Immature natural killer cell (primary cell): ENCODE results near the gene MADCAM1. TPM values are rescaled to one million over a fixed set of nuclear protein-coding genes. Genes with fewer than 3 reads are reported as not detected.
A peak's percentile ranks its signal among the peaks of the same experiment; 100 is the strongest.
"Not testable (repeated sequence)": the region's sequence is repeated elsewhere in the genome, so short reads cannot be mapped to it uniquely, and the experiment has no call there.

Experiments
- DNase-seq, 3 donors: peaks; one replicate each; pipeline ENCODE4 v3.0.0; 2022; ENCODE audit warnings: mixed read lengths in 1 of 3
- H3K27ac Mint-ChIP-seq, 6 donors: one replicate each; pipeline ENCODE4 v1.8.0; 2020; ENCODE audit warnings: mixed read lengths in 6 of 6, mild to moderate bottlenecking in 5 of 6, inconsistent platforms in 4 of 6, moderate library complexity in 3 of 6
- H3K27me3 Mint-ChIP-seq, 3 donors: one replicate each; pipeline ENCODE4 v1.8.0; 2020 to 2021; ENCODE audit warnings: low read depth in 3 of 3, mild to moderate bottlenecking in 3 of 3, mixed read lengths in 3 of 3, moderate library complexity in 3 of 3, inconsistent platforms in 1 of 3
- H3K36me3 Mint-ChIP-seq, 3 donors: one replicate each; pipeline ENCODE4 v1.8.0; 2020; ENCODE audit warnings: mixed read lengths in 3 of 3, inconsistent platforms in 2 of 3, mild to moderate bottlenecking in 2 of 3
- H3K4me1 Mint-ChIP-seq, 2 donors: one replicate each; pipeline ENCODE4 v1.8.0; 2020; ENCODE audit warnings: inconsistent platforms in 2 of 2, mild to moderate bottlenecking in 2 of 2, mixed read lengths in 2 of 2, moderate library complexity in 1 of 2
- H3K4me3 Mint-ChIP-seq, 5 donors: one replicate each; pipeline ENCODE4 v1.8.0; 2020; ENCODE audit warnings: mild to moderate bottlenecking in 5 of 5, mixed read lengths in 5 of 5, inconsistent platforms in 3 of 5, moderate library complexity in 3 of 5
- H3K9me3 Mint-ChIP-seq, 6 donors: one replicate each; pipeline ENCODE4 v1.8.0; 2020; ENCODE audit warnings: mild to moderate bottlenecking in 6 of 6, mixed read lengths in 6 of 6, inconsistent platforms in 4 of 6, moderate library complexity in 3 of 6
- polyA plus RNA-seq, 3 donors: library from polyadenylated mRNA; unstranded; fragments of 300-500 nt; fragmentation: Illumina TruSeq; gene quantifications; one replicate each; pipeline ENCODE4 v1.2.3, GENCODE V29; 2021

Gene MADCAM1
- polyA plus RNA-seq: under 1 TPM in 1 of 3 donors, not detected in 2; 0.30 TPM

DNA sequence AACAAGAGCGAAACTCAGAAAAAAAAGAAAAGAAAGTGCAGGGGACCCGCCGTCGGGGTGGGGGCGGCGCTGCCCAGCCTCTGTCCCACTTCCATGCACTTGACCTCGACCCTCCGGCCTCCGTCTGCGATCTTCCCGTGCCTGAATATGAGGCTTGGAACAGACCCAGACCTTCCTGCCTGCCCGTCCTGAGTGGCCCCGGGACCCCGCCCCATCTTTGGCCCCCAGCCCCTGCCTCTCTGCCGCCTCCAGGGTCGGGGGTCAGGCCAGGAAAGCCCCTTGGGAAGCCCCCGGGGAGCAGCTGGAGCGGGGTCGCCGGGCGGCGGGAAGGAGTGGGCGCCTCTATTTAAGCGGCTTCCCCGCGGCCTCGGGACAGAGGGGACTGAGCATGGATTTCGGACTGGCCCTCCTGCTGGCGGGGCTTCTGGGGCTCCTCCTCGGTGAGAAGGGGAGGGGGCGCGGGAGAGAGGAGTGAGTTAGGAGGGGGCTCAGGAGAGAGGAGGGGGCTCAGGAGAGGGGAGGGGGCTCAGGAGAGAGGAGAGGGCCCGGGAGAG is at the start of gene MADCAM1:
TSS of gene MADCAM1 (plus strand) at position 375 of the 554 bp plus-strand sequence. CDS start at position 389, 14 bp downstream.
- Mint-ChIP-seq H3K9me3 (peaks cover 0 to 5% (median 0%) of the 10 kb centered on the region in 6 donors), H3K36me3 (peaks cover 0 to 3% (median 0%) of the 10 kb centered on the region in 3 donors), H3K4me1 (peaks cover 0 to 8% of the 10 kb centered on the region in 2 donors), H3K27ac (peak within 1 kb of the TSS in 1 of 6 donors; percentile 67), H3K4me3 (no peak within 1 kb of the TSS), H3K27me3 (peaks cover 3 to 18% (median 12%) of the 10 kb centered on the region in 3 donors)
- DNase-seq: no peak

GRCh38 chr19:447064-447426 is 49.2 kb upstream of the MADCAM1 start:
- Mint-ChIP-seq H3K4me3 (no peak overlapping the region), H3K36me3 (no peaks in the 10 kb centered on the region), H3K27me3 (no peaks in the 10 kb centered on the region), H3K4me1 (no peaks in the 10 kb centered on the region), H3K9me3 (no peaks in the 10 kb centered on the region), H3K27ac (no peak overlapping the region)
- no peak for DNase-seq

- DNase-seq: no peak
- H3K27me3 Mint-ChIP-seq: no peaks in the 10 kb centered on the region
- H3K4me1 Mint-ChIP-seq: no peaks in the 10 kb centered on the region
- no peaks in the 10 kb centered on the region for H3K36me3 Mint-ChIP-seq
- no peak overlapping the region for H3K4me3 Mint-ChIP-seq
- no peaks in the 10 kb centered on the region for H3K9me3 Mint-ChIP-seq
- H3K27ac Mint-ChIP-seq: no peak overlapping the region
These were observed 48.3 kb upstream of the MADCAM1 start for GRCh38 chr19:447816-448560.

GRCh38 chr19:449916-450315 is 46.4 kb upstream of the MADCAM1 start:
- DNase-seq: no peak
- H3K27me3 Mint-ChIP-seq: peaks cover 0 to 2% (median 0%) of the 10 kb centered on the region in 3 donors
- no peaks in the 10 kb centered on the region for H3K4me1 Mint-ChIP-seq
- H3K9me3 Mint-ChIP-seq: no peaks in the 10 kb centered on the region
- no peak overlapping the region for H3K4me3 Mint-ChIP-seq
- H3K36me3 Mint-ChIP-seq: no peaks in the 10 kb centered on the region
- no peak overlapping the region for H3K27ac Mint-ChIP-seq

- DNase-seq, H3K36me3 Mint-ChIP-seq: not testable (repeated sequence)
These were observed 45.3 kb upstream of the MADCAM1 start for GRCh38 chr19:450912-451481.

GRCh38 chr19:452829-453228 is 43.5 kb upstream of the MADCAM1 start:
- Mint-ChIP-seq H3K9me3 (no peaks in the 10 kb centered on the region), H3K27me3 (peaks cover 0 to 2% (median 2%) of the 10 kb centered on the region in 3 donors), H3K27ac (no peak overlapping the region), H3K36me3 (no peaks in the 10 kb centered on the region), H3K4me3 (no peak overlapping the region), H3K4me1 (no peaks in the 10 kb centered on the region)
- DNase-seq: no peak

More at GRCh38 chr19:450912-451481, 45.3 kb upstream of the MADCAM1 start:
- not testable (repeated sequence) for H3K4me3 Mint-ChIP-seq, H3K9me3 Mint-ChIP-seq, H3K27me3 Mint-ChIP-seq, H3K4me1 Mint-ChIP-seq
- peak overlapping the region in 2 of 6 donors; percentile 22 to 31 for H3K27ac Mint-ChIP-seq

DNA sequence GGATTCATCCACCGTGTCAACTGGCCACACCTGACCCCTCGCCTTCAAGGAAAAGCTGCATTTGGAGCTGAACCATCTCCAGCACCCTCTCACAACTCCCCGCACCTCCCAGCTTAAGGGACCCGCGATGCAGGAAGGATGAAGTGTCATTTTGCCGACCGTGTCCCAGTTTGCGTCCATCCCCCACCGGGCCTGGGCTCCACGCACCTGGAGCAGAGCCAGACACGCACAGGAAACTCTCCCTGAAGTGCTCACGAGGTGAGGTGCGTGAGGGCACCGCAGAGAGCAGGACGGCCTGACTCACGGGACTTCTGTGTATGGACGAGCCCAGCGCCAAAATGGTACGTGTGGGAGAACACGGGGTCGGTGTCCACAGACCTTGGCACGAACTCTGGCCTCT is 42.7 kb upstream of the MADCAM1 start:
- Mint-ChIP-seq H3K4me1 (no peaks in the 10 kb centered on the region), H3K27me3 (peaks cover 0 to 2% (median 2%) of the 10 kb centered on the region in 3 donors), H3K27ac (no peak overlapping the region), H3K4me3 (no peak overlapping the region), H3K36me3 (no peaks in the 10 kb centered on the region), H3K9me3 (no peaks in the 10 kb centered on the region)
- DNase-seq: no peak

DNA sequence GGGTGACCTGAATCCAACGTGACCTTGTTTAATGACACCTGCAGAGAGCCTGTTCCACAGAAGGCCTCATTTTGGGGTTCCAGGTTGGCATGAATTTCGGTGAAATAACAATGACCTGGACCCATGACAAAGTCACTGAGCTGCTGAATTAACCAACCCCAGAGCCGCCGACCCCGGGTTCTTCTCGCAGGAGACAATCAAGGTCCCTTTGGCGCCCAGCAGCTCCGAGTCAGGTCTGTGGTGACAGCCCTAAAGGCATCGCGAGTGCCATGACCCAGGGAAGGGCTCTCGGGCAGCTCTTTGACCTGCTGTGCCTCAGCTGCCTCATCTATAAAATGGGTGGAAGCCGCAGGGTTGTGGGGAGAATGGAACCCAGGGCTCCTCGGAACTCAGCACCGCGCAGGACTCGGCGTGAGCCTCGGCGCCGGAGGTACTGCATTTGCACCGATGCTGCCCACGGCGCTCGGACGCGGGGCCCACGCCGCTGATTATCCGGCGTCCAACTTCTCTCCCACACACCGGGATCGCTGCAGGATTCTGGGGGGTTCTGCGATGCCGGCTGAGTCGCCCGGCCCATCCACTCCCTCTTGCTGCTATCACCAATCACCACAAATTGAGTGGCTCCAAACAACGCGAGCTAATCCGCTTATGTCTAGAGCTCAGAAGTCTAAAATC is 41.1 kb upstream of the MADCAM1 start:
- H3K4me1 Mint-ChIP-seq: peaks cover 5 to 6% of the 10 kb centered on the region in 2 donors
- no peak overlapping the region for H3K4me3 Mint-ChIP-seq
- H3K9me3 Mint-ChIP-seq: no peaks in the 10 kb centered on the region
- H3K36me3 Mint-ChIP-seq: no peaks in the 10 kb centered on the region
- no peak for DNase-seq
- no peak overlapping the region for H3K27ac Mint-ChIP-seq
- H3K27me3 Mint-ChIP-seq: peaks cover 0 to 5% (median 3%) of the 10 kb centered on the region in 3 donors

DNA sequence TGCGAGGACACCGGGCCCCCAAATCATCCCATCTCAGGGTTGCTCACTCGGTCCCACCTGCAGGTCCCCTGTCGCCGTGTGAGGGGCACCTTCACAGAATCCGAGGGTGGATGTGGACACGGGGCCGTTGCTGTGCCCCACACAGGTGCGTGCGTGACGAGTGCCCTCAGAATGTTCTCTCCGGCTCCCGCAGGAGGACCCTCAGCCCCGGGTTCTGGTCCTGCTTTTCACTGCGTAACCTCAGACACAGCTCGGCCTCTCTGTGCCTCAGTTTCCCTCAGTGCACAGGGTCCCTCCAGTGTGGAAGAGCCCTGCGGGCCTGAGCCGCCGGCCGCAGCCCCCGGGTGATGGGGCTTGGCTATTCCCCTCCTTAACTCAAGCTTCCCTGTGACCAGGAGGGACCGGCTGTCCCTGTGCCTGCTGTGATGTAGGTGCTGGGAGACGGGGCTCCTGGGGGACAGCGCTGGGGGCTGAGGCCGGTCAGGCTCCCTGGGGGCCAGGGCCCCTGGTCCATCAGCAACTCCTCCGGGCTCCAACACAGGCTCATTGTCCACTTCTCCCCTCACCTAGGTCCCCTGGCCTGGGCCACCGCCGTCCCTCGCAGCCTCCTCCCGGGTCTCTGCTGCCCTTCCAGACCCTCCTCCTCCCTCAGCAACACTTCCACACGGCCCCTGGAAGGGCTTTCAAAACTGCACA is 40.3 kb upstream of the MADCAM1 start:
- peaks cover 0 to 5% (median 3%) of the 10 kb centered on the region in 3 donors for H3K27me3 Mint-ChIP-seq
- H3K36me3 Mint-ChIP-seq: no peaks in the 10 kb centered on the region
- H3K27ac Mint-ChIP-seq: no peak overlapping the region
- DNase-seq: no peak
- peaks cover 5 to 6% of the 10 kb centered on the region in 2 donors for H3K4me1 Mint-ChIP-seq
- no peak overlapping the region for H3K4me3 Mint-ChIP-seq
- no peaks in the 10 kb centered on the region for H3K9me3 Mint-ChIP-seq

GRCh38 chr19:456547-457110 is 39.7 kb upstream of the MADCAM1 start:
- Mint-ChIP-seq H3K27me3 (peaks cover 0 to 5% (median 3%) of the 10 kb centered on the region in 3 donors), H3K4me3 (no peak overlapping the region), H3K4me1 (peaks cover 5 to 7% of the 10 kb centered on the region in 2 donors), H3K27ac (no peak overlapping the region), H3K9me3 (no peaks in the 10 kb centered on the region), H3K36me3 (no peaks in the 10 kb centered on the region)
- no peak for DNase-seq

DNA sequence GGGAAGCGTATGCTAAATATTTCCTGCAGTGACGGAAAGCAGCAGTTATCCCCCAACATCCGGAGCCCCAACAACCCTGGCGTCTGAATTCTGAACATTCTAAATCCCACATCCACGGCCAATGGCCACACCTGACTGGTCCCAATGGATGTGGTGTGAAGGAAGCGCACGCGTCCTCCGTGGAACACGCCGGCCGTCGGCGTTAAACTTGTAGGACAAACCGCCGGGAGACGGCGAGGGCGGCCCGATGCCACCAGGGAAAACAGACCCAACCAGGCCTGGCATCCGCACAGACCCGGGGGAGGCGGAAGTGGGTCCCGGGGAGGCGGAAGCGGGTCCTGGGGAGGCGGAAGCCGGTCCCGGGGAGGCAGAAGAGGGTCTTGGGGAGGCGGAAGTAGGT is 38.6 kb upstream of the MADCAM1 start:
- Mint-ChIP-seq H3K27ac (no peak overlapping the region), H3K4me1 (peaks cover 5 to 9% of the 10 kb centered on the region in 2 donors), H3K4me3 (no peak overlapping the region), H3K36me3 (no peaks in the 10 kb centered on the region), H3K27me3 (peaks cover 2 to 12% (median 3%) of the 10 kb centered on the region in 3 donors), H3K9me3 (no peaks in the 10 kb centered on the region)
- no peak for DNase-seq

GRCh38 chr19:458091-459042 is 37.9 kb upstream of the MADCAM1 start:
- no peaks in the 10 kb centered on the region for H3K36me3 Mint-ChIP-seq
- peaks cover 5 to 9% of the 10 kb centered on the region in 2 donors for H3K4me1 Mint-ChIP-seq
- H3K9me3 Mint-ChIP-seq: no peaks in the 10 kb centered on the region
- peaks cover 3 to 15% (median 4%) of the 10 kb centered on the region in 3 donors for H3K27me3 Mint-ChIP-seq
- no peak for DNase-seq
- no peak overlapping the region for H3K27ac Mint-ChIP-seq
- H3K4me3 Mint-ChIP-seq: no peak overlapping the region
